GM18907 (cell line): ENCODE measurements around the gene NME4.
"Not testable (repeated sequence)": the region's sequence is repeated elsewhere in the genome, so short reads cannot be mapped to it uniquely, and the experiment has no call there.

Experiments
- ATAC-seq: cut with Tn5 transposase; IDR thresholded peaks from one replicate; pipeline ENCODE4 v1.9.1; 2021; ENCODE audit warnings: mild to moderate bottlenecking, moderate library complexity; ENCODE audit not compliant: unreplicated experiment

NME4 gene

GRCh38 chr16:375927-376816 is 20.8 kb upstream of the NME4 start:
- no peak for ATAC-seq

GRCh38 chr16:376817-377418 is 20.1 kb upstream of the NME4 start:
- ATAC-seq = no peak

GRCh38 chr16:377419-377951 is 19.5 kb upstream of the NME4 start:
- ATAC-seq = no peak

- not testable (repeated sequence) for ATAC-seq
Measured at GRCh38 chr16:378113-378820, 18.7 kb upstream of the NME4 start.

- no peak for ATAC-seq
Measured at GRCh38 chr16:378821-379182, 18.2 kb upstream of the NME4 start.

- ATAC-seq = no peak
Measured at GRCh38 chr16:379183-379960, 17.6 kb upstream of the NME4 start.

GRCh38 chr16:379961-380761 is 16.8 kb upstream of the NME4 start:
- ATAC-seq = no peak

GRCh38 chr16:380762-381011 is 16.3 kb upstream of the NME4 start:
- no peak for ATAC-seq

GRCh38 chr16:381012-381788 is 15.8 kb upstream of the NME4 start:
- peak; percentile 15 for ATAC-seq

- ATAC-seq = peak; percentile 47
Measured at GRCh38 chr16:381789-382717, 14.9 kb upstream of the NME4 start, which contains the start of gene PGAP6. TSS of gene PGAP6 (minus strand) at chr16:381978. CDS start at chr16:381821, 157 bp downstream.

GRCh38 chr16:383326-384051 is 13.5 kb upstream of the NME4 start:
- peak; percentile 35 for ATAC-seq

- ATAC-seq = no peak
Measured at GRCh38 chr16:386641-387156, 10.3 kb upstream of the NME4 start.

- not testable (repeated sequence) for ATAC-seq
Measured at GRCh38 chr16:387761-388666, 9.0 kb upstream of the NME4 start.

GRCh38 chr16:389352-389751 is 7.6 kb upstream of the NME4 start:
- no peak for ATAC-seq

- ATAC-seq = peak; percentile 41
Measured at GRCh38 chr16:391885-392335, 5.1 kb upstream of the NME4 start.

GRCh38 chr16:392450-393030 is 4.5 kb upstream of the NME4 start:
- ATAC-seq = no peak
